IPS-NIHi11 (cell line): ENCODE measurements around the gene DAB2IP.

Source experiments
- DNase-seq: peaks from one replicate; pipeline ENCODE4 v3.0.0; 2012; ENCODE audit warnings: mixed read lengths, low spot score

Gene DAB2IP

GRCh38 chr9:121797081-121797480, 145.6 kb downstream of the DAB2IP start:
- DNase-seq, result no peak

GRCh38 chr9:121798941-121799340, 147.5 kb downstream of the DAB2IP start:
- DNase-seq, result no peak

- DNase-seq, result no peak
Observed at GRCh38 chr9:121800376-121800775, 148.9 kb downstream of the DAB2IP start.

GRCh38 chr9:121801579-121801978, 150.1 kb downstream of the DAB2IP start:
- no peak for DNase-seq

- DNase-seq, result no peak
Observed at GRCh38 chr9:121802753-121803152, 151.3 kb downstream of the DAB2IP start.

- DNase-seq, result no peak
Observed at GRCh38 chr9:121807069-121807822, 155.8 kb downstream of the DAB2IP start.

- DNase-seq, result no peak
Observed at GRCh38 chr9:121807823-121808278, 156.4 kb downstream of the DAB2IP start.

- DNase-seq, result no peak
Observed at GRCh38 chr9:121808781-121809180, 157.3 kb downstream of the DAB2IP start.

- no peak for DNase-seq
Observed at GRCh38 chr9:121809356-121810050, 158.1 kb downstream of the DAB2IP start.

- no peak for DNase-seq
Observed at GRCh38 chr9:121810489-121810888, 159.1 kb downstream of the DAB2IP start.

GRCh38 chr9:121811140-121811539, 159.7 kb downstream of the DAB2IP start:
- DNase-seq, result no peak

GRCh38 chr9:121811751-121812150, 160.3 kb downstream of the DAB2IP start:
- no peak for DNase-seq

GRCh38 chr9:121812159-121812735, 160.8 kb downstream of the DAB2IP start:
- DNase-seq, result no peak

GRCh38 chr9:121813519-121814210, 162.2 kb downstream of the DAB2IP start:
- DNase-seq, result no peak

- DNase-seq, result no peak
Observed at GRCh38 chr9:121814594-121814993, 163.2 kb downstream of the DAB2IP start.

- DNase-seq, result no peak
Observed at GRCh38 chr9:121815084-121815483, 163.7 kb downstream of the DAB2IP start.

GRCh38 chr9:121815546-121816448, 164.4 kb downstream of the DAB2IP start:
- no peak for DNase-seq

- no peak for DNase-seq
Observed at GRCh38 chr9:121816449-121816817, 165.0 kb downstream of the DAB2IP start.

- no peak for DNase-seq
Observed at GRCh38 chr9:121816845-121817450, 165.5 kb downstream of the DAB2IP start.

GRCh38 chr9:121817476-121817875, 166.0 kb downstream of the DAB2IP start:
- DNase-seq, result no peak

- no peak for DNase-seq
Observed at GRCh38 chr9:121818016-121818661, 166.7 kb downstream of the DAB2IP start.
